ENCODE results near the gene SEMA3E.

DNA sequence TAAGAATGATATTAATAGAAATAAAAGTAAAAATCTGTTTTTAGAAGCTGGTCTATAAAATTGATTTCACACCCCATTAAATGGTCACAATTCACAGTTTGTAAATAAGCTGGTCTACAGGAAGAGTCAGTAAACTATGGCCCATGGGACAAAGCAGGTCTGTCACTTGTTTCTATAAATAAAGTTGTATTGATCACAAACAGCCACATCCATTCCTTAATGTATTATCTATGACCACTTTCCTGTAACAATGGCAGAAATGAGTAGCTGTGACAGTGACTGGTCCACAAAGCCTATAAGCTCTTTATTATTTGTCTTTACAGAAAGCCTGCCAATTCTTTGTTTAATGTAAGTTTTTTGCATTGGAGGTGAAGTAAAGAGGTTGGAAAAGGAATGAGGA lies 114.5 kb downstream of the SEMA3E start:
- TF ChIP-seq, protein P1, sequence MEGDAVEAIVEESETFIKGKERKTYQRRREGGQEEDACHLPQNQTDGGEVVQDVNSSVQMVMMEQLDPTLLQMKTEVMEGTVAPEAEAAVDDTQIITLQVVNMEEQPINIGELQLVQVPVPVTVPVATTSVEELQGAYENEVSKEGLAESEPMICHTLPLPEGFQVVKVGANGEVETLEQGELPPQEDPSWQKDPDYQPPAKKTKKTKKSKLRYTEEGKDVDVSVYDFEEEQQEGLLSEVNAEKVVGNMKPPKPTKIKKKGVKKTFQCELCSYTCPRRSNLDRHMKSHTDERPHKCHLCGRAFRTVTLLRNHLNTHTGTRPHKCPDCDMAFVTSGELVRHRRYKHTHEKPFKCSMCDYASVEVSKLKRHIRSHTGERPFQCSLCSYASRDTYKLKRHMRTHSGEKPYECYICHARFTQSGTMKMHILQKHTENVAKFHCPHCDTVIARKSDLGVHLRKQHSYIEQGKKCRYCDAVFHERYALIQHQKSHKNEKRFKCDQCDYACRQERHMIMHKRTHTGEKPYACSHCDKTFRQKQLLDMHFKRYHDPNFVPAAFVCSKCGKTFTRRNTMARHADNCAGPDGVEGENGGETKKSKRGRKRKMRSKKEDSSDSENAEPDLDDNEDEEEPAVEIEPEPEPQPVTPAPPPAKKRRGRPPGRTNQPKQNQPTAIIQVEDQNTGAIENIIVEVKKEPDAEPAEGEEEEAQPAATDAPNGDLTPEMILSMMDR (IDR thresholded peaks at IDR 0.05), result no peak
- no peak for TF ChIP-seq POLR2A (IDR thresholded peaks at IDR 0.05)
